Measurements from ENCODE around the gene JAK3.

DNA sequence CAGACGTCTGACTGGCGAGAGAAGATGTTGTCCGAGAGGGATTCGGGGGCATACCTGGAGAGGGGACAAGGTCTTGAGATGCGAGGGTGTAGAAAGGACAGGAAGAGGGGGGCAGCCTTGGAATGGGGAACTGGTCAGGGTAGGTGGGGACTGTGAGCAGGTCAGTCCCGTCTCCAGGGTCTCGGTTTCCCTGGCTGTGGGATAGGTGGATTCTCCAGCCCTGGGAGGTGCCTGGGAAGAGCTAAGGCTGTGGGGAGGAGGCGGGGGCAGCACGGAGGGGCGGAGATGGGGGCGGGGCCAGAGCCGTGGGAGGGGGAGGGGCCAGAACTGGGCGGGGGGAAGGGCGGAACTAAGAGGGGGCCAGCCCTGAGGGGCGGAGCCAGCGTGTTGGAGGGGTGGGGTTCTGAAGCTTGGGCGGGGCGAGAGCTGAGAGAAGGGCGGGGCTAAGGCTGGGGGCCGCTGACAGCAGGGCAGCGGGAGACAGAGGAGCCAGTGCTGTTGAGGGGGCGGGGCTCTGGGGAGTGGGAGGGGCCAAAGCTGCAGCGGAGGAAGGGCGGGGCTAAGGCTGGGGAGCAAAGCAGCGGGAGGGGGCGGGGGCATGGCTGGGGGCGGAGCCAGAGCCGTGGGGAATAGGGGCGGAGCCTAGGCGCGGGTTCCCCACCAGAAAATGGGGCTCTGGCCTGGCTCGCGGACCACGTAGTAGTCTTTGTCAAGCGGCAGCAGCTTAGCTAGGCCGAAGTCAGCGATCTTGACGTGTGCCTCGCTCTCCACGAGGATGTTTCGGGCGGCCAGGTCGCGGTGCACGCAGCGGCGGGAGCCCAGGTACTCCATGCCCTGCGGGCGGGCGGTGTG lies 17.0 kb downstream of the JAK3 start:
- TF ChIP-seq CTCF (IDR thresholded peaks at IDR 0.05; ENCODE audit: poor library complexity) (no peak), EZH2phosphoT487 (IDR thresholded peaks at IDR 0.05; ENCODE audit: low read depth, severe bottlenecking, unreplicated experiment) (no peak), EZH2 (IDR thresholded peaks at IDR 0.05; ENCODE audit: borderline replicate concordance) (no peak)
